GOT3 (cell line): ENCODE measurements around the gene NOXA1.
"Not testable (repeated sequence)": the region's sequence is repeated elsewhere in the genome, so short reads cannot be mapped to it uniquely, and the experiment has no call there.

Experiments used
- DNase-seq: peaks from one replicate; lab custom pipeline; 2025; ENCODE audit warnings: mixed read lengths; lab: John Stamatoyannopoulos, UW

Gene NOXA1

DNA sequence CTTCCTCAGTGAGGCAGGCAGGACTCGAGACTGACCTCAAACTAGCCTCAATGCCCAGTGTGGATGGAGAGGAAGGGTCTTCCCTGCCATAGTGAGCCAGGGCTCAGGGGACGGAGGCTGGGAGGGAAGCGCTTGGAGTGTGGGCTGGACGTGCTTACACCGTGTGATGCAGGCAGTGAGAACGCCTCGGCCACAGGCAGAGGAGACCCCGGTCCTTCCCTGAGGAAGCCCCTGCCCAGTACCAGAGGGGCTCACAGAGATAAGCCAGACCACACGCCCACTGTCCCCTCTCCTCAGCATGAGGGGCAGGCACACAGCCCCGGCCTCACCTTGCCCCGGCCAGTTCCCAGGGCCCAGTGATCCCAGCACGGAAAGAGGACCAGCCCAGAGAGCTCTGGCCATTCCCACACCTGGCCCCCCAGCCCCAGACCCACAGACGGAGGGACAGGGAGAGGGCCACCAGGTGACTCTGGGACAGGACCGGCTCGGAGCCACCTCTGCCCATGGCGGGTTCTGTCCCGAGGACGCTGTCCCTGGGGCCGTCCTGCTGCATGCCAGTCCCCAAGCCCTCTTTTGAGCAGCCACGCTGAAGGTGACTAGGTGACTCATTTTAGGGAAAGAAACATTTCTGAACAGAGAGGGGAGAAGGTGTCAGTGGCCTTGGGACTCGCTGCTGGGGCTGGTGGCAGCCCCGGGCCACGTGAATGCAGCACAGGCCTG lies 42.0 kb downstream of the NOXA1 start:
- no peak for DNase-seq

DNA sequence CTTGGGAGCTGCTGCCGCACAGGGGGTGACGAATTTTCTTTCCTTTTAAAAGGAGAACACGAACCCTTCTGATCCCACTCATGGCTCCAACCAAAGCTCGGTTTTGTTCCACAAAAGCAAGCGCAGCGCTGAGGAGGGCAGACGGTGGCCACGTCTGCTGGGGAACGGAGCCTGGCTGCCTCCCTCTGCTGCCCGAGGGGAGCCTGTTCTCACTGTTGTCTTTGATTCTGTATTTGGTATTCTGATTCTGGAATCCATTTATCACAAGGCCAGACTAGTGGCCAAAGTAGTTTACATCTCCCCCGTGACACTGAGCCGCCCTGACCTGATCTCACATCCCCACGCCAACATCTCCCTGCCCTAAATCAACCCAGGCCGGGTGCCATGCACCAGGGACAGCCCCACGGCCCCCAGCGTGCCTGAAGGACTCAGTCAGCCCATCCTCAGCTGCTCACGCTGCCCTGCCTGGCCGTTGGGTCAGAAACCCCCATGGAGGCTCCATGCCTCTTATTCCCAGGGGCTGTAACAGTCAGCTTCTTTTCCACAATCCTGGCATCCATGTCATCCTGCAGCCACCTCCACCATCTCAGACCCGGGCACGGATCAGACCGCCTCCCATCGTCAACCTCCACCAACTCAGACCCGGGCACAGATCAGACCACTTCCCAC lies 42.7 kb downstream of the NOXA1 start:
- DNase-seq, result no peak

DNA sequence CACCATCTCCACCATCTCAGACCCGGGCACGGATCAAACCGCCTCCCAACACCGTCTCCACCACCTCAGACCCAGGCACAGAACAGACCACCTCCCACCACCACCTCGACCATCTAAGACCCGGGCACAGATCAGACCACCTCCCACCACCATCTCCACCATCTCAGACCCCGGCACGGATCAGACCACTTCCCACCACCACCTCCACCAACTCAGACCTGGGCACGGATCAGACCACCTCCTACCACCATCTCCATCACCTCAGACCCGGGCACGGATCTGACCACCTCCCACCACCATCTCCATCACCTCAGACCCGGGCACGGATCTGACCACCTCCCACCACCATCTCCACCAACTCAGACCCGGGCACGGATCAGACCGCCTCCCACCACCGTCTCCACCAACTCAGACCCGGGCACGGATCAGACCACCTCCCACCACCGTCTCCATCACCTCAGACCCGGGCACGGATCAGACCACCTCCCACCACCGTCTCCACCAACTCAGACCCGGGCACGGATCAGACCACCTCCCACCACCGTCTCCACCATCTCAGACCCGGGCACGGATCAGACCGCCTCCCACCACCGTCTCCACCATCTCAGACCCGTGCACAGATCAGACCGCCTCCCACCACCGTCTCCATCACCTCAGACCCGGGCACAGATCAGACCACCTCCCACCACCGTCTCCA lies 43.3 kb downstream of the NOXA1 start:
- not testable (repeated sequence) for DNase-seq

DNA sequence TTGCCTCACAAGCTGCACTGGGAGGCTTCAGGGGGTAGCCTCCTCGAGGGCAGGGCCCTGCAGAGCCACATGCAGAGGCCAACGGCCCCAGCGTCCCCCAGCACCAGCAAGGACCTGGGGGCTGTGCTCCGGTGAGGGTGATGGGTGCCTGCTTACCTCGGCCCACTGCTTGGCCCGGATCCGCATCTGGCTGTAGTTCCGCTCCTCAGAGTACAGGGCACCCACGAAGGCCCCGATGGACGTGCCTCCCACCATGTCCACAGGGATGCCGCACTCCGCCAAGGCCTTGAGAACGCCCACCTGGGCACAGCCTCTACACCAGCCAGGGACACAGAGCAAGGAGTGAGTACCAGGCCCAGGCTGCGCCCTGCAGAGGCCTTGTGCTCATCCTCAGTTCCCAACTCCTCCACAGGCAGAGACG lies 44.0 kb downstream of the NOXA1 start:
- DNase-seq, result no peak

DNA sequence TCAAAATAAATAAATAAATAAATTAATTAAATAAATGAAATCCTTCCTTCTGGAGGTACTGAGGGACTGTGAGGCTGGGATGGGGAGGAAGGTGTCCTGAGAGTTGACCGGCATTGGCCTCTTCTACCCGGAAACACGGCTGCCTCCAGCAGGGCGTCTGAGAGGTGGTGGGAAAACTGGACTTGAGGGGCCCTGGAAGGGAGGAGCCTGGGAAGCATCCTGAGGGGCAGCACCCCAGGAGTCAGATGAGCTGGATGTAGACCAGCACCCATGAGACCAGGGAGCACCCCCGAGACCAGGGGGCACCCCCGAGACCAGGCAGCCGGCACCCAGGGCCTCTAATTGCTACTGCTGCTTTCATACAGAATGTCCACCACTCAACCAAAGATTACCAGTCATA lies 44.7 kb downstream of the NOXA1 start:
- no peak for DNase-seq

DNA sequence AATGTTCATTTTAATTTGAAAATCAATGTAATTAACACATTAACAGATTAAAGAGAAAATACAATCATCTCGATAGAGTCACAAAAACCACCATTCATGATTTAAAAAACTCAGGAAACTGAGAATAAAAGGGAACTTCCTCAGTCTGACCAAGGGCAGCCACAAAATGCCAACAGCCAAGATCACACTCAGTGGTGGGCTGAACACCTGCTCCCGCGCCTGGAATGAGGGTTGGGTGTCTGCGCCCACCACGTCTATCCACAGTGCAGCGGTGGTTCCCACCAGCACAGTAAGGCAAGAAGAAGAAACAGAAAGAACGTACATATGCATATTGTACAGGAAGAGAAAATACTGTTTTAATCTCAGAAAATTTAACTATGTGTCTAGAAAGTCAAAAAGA lies 47.6 kb downstream of the NOXA1 start:
- no peak for DNase-seq

DNA sequence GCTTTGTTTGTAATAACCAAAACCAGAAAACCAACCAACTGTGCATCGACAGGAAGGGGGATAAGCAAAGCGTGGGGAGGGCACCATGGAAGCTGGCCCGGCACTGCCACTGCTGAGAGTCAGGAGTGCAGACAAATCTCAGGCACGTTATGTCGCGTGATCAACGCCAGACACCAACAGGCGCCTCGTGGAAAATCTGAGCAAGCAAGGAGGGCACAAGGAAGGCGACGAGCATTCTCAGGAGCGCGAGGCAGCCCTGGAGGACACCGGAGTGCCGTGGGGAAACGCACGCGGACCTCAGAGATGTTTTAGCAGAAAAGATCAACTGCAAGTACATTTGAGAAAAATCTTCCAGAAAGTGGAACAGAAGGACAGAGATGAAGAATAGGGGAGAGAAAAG lies 51.1 kb downstream of the NOXA1 start:
- DNase-seq, result no peak

DNA sequence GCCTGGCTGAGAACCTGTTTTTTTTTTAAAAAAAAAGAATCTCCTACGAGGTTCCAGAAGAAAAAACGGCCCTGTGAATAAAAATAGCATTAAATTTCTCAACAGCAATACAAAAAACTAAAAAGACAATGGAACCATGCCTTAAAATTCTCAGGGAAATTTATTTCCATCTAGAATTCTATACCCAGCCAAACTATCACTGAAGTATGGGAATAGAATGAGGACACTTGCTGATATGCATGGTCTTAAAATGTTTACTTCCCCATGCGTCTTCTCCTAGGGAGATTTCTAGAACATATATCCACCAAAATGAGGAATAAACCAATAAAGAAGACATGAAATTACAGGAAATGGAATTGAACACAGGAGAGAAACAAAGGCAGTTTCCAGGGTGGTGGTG lies 52.5 kb downstream of the NOXA1 start:
- DNase-seq, result no peak

DNA sequence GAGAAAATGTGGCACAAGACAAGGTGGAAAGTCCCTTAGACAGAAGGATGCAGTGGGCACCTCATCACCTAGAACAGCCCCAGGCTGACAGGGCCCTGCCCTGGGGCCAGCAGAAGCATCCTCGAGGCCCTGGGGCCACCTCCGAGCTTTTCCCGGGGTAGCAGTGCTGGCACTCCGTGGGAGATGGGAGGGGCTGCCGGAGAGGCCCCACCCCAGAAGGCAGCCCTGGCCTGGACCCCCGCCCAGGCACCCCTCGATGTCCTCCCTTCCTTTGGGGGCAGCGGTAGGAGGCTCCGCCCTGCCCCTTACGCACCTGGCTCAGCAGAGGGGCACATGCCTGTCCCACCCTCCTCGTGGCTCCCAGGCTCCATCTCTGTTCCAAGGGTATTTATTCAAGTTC lies 53.7 kb downstream of the NOXA1 start:
- DNase-seq, result no peak

DNA sequence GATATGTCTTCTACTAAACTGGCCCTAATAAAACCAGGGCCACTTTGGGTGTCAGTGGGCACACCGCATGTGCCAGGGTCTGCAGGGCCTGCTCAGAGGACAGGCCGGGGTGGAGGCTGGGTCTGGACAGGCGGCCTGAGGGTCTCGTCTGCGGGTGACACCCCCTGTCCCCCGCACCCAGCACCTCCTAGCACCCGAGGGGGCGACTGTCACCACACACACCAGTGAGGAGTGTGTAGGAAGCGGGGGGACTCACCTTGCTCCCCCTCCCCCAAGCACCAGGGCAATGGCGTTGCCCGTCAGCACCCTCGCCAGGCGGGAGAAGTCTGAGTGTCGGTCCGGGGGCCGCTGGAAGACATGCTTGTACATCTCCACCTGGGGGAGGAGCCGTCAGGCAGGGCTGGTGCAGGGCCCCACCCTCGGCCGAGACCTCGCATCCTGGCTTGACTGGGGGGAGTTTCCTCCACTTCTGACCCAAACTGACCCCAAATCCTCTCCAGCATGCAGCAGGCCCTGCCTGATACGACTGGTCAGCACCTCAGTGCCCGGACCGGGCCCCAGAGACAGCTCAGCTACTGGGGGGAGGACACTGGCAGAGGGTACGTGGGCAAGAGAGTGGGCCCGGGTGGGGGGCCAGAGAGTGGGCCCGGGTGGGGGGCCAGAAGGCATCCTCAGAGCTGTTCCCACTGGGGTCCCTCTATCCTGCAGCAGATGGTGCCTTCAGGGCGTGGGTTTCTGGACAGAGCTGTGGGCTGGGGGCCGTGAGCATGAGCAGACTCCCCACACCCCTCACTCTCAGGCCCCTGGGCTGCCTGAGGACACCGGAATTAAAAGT lies 54.8 kb downstream of the NOXA1 start:
- DNase-seq, result no peak

DNA sequence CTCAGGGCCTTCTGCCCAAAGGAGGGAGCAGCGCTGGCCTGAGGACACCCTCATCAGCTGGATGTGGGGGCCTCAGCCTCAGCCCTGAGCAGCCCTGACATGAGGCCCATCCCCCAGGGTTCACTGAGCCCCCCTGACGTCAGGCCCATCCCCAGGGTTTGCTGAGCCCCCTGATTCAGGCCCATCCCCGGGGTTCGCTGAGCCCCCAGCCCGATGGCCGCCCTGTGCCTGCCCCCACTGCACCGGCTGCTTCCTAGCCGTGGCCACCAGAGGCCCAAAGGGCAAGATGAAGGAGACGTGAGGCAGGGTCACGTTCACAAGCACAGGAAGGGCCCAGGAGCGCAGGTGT lies 55.4 kb downstream of the NOXA1 start:
- DNase-seq, result no peak

DNA sequence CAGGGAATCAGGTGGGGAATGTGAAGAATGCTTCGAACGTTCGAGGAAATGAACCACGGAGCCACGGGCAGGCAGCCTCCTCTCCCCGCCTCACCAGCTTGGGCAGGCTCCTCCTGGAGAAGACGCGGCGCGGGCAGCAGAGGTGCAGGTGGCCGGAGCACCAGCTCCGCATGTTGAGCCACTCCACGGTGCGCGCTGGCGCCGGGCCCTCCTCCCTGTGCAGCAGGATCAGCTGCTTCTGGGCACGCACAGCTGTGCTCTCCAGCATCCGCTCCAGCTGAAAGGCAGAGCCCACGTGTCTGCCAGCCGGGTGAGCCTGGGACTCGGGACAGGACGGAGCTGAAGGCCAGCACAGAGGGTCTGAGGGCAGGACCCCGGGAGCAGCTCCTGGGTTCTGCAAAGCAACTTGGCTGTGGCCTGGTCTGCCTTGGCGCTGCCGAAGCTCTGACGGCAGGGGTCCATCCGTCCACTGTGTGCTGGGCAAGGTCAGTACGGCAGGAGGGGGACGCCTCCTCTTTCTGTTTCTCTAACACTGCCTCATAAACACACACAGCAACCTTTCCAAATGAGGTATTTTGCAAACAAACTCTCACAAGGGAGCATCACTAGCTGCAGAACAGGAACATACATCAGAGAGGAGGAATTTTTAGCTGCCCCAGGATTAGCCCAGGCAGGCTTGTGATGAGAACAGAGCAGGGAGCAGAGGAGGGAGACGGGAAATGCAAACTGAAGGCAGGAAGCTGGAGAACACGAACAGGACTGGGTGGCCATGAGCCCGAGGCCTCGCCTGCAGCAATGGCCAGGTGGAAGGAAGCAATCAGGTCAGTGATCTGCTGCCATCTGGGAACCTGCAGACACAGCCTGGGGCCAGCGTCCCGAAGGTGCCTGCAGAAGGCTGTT lies 56.0 kb downstream of the NOXA1 start:
- no peak for DNase-seq

DNA sequence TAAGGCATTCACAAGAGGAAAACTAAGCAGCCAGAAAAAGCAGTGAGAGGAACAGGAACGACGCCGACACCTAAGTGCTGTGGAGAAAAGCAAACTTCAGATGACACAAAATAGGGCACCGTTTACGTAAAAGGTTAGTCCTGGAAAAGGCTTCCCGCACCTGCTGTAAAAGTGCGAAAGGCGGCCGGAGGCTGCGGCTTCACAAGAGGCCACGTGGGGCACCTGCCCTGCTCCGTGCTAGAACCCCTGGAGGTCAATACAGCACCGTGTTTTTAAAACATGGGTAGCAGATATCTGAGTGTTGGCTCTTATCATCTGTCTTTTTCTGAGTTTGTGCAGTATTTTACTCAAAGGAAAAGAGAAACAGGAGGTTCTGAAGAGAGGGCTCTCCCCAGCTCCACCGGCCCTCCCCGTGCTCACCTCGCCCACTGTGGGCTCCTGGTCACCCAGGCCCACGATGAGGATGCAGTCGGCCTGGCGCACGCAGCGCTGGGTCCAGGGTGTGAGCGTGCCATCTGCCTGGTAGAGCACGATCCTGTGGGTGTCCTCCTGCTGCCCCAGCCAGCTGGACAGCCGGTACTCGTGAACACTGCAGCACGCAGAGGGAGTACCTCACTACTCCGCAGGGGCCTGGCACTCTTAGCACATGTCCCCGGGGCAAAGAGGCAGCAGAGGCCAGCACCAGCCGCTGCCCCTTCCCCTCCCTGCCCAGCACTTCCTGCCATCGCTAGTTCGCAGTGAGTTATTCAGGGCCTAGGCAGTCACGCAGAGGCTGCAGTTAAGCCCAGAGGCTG lies 56.9 kb downstream of the NOXA1 start:
- DNase-seq, result no peak

DNA sequence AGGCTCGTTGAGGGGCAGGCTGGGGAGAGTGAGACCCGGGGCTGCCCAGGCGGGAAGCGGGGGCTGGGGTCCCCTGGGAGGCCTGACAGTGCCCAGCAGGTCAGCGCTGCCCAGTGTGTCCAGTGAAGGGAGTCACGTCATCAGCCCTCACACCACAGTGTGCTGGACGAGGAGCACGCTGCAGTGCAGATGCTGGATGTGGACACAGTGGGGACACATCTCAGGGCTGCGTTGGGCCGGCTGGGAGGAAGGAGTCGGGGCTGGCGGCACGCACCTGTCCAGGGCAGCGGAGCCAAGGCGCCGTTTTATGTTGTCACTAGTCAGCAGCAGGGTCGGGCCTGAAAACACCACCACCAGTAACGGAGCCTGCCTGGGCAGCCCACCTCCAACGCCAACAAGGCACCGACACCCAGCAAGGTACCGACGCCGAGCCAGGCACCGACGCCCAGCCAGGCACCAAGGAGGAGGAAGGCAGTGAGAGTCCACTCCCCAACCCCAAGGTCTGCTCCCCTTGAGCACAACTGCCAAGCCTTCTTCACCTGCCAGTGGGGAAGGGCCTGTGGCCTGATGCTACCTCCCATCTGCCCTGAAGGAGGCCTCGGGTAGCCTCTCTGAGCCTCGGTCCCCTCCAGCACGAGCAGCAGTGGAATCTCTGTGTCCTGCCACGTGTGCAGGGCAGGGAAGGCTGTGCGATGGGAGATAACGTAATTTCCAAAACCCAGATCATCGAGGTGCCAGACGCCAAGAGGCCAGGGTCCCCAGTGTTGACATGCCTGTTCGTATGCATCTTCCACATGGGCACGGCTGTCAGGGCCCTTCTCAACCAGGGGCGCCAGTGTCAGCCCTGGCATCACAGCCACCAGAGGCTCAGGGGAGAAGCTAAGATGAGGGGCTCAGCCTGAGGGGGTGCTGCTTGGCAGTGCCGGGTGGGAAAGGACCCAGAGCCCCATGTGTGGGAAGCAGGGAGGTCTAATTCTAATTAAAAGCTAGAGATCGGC lies 57.8 kb downstream of the NOXA1 start:
- DNase-seq, result no peak

DNA sequence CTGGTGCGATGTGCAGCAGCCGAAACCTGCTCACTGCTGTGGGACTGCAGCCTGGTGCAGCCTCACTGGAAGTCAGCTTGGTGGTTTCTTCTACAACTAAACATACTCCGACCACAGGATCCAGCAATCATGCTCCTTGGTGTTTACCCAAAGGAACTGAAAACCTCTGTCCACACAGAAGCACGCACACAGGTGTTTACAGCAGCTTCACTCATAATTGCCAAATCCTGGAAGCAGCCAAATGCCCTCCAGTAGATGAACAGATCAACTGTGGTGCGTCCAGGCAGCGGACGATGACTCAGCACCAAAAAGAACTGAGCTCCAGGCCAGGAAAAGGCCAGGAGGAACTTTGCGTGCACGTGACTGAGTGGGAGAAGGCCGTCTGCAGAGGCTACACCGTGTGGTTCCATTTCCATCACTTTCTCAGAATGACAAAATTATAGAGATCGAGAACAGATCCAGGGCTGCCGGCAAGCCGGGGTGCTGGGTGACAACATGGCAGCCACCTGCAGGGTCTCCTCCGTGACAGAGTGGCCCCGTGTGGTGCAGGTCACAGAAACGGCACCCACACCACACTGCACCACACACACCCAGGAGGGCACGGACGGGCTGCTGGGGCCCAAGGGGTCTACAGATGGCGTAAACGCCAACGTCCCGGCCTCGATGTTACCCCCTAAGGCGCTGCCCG lies 59.0 kb downstream of the NOXA1 start:
- no peak for DNase-seq
